Right renal pelvis (tissue), 4 donors: ENCODE measurements around the gene LMBR1L. TPM values are rescaled to one million over a fixed set of nuclear protein-coding genes. Genes with fewer than 3 reads are reported as not detected.
"Not testable (repeated sequence)": the region's sequence is repeated elsewhere in the genome, so short reads cannot be mapped to it uniquely, and the experiment has no call there.

Experiments used
- DNase-seq, 4 donors: peaks; one replicate each; pipeline ENCODE4 v3.0.0-alpha.2; 2013; ENCODE audit warnings: low read depth in 4 of 4, low spot score in 3 of 4, missing footprints in 1 of 4
- polyA plus RNA-seq, 4 donors: library from polyadenylated mRNA; unstranded; fragments of 120-200 nt; gene quantifications; one replicate each; pipeline ENCODE4 v1.2.1, GENCODE V29; 2013; ENCODE audit not compliant: insufficient read length in 4 of 4

The LMBR1L gene, protein sequence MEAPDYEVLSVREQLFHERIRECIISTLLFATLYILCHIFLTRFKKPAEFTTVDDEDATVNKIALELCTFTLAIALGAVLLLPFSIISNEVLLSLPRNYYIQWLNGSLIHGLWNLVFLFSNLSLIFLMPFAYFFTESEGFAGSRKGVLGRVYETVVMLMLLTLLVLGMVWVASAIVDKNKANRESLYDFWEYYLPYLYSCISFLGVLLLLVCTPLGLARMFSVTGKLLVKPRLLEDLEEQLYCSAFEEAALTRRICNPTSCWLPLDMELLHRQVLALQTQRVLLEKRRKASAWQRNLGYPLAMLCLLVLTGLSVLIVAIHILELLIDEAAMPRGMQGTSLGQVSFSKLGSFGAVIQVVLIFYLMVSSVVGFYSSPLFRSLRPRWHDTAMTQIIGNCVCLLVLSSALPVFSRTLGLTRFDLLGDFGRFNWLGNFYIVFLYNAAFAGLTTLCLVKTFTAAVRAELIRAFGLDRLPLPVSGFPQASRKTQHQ
- polyA plus RNA-seq: 10 to 100 TPM; 59.5 to 66.8 (median 63.4) TPM

DNA sequence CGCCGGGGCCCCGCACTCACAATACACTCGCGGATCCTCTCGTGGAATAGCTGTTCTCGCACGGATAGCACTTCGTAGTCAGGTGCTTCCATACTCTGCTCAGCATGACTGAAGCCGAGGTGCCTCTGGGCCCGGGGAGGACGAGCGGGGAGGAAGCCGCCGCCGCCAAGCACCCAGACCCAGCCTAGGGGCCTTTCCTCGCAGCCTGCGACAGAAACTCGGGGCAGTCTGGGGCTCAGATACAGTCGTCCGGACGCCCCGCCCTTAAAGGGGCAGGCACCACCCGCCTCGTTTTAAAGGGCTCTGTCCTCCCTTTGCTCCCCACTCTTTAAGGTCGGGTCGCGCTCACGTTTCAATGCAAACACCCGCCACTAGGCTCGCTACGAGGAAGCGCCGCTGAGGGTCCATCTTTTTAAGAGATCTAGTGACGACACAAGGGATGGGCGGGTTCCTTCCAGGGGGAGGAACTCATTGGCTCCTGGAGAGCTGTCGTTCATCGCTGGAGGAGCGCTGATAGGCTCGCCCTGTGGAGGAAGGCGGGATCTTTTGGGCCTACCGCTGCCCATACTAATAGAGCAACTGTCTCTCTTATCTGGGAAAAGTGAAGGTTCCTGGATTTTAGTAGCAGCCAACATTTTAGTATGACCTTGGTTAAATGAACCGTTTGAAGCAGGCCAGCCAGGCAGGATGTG is at the start of gene LMBR1L:
TSS of gene LMBR1L (minus strand) at position 384 of the 692 bp plus-strand sequence. CDS start at position 92, 292 bp downstream.
- peak; percentile 92 to 97 (median 96) for DNase-seq

DNA sequence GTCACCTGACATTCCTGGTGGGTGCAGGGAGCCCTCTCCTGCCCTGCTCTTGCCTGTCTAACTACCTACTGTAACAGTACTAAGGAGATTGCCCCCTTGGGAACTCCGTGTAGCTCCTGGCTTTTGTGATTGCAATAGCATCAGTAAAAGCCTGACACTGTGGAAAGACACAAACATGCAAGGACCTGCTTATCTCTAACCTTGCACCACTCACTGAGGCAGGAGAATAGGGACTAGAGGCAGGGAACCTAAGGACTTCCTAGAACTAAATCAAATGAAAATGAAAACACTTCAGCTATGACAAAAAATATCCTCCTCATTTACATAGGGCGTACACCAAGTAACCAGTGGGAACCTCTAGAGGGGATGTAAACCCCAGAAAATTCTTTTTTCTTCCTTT is 49.8 kb upstream of the LMBR1L start:
- no peak for DNase-seq

GRCh38 chr12:49154221-49154620 is 43.6 kb upstream of the LMBR1L start:
- no peak for DNase-seq

DNA sequence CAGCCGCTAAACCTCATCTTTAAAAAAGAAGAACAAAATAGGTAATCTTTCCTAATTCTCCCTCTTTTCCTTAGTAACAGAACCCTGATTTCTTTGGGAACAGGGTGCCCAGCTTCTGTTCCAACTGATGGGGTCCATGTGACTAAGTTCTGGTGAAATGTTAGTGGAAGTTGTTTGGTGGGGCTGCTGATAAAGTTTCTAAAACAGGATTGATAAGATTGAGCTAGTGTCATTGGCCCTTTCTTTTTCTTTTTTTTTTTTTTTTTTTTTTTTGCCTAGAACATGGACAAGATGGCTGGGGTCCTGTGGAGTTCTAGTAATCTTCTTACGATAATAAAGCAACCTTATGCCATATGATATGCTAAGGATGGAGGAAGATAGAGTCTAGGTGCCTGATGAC is 36.7 kb upstream of the LMBR1L start:
- DNase-seq: no peak

DNA sequence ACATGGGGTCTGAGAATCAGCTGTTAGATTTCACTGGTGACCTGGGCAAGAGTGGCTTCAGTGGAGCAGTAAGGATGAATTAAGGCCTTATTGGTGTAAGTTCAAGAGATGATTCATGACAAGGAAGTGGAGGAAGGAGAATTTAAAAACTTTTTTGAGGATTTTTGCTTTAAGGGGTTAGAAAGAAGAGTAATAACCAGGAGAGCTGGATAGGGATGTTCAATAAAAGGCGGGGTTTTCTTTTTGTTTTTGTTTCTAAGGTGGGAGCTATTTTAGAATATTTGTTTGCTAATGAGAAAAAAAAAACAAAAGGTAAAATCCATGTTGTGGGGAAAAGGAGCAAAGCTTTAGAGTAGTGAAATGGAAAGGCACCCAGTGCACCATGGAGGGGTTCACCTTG is 35.8 kb upstream of the LMBR1L start:
- no peak for DNase-seq

DNA sequence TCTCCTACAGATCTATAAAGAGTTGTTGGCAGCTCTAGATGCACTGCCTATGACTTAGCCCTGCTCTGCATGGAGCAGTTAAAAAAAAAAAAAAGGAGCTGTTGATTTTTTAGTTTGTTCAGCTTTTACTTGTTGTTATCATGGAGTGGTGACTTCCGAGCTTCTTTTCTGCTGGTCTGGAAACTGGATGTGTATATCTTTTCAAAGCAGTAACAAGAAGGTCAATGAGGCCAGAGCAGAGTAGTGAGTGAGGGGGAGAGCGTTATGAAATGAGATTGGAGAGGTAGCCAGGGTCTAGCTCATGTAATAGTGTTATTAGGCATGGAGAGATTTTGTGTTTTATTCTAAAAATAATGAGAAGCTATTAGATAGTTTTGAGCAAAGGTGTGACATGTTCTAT is 33.7 kb upstream of the LMBR1L start:
- DNase-seq: no peak

GRCh38 chr12:49138999-49139398 is 28.4 kb upstream of the LMBR1L start:
- DNase-seq: no peak

- DNase-seq: no peak
Measured at GRCh38 chr12:49138587-49138986, 27.9 kb upstream of the LMBR1L start.

DNA sequence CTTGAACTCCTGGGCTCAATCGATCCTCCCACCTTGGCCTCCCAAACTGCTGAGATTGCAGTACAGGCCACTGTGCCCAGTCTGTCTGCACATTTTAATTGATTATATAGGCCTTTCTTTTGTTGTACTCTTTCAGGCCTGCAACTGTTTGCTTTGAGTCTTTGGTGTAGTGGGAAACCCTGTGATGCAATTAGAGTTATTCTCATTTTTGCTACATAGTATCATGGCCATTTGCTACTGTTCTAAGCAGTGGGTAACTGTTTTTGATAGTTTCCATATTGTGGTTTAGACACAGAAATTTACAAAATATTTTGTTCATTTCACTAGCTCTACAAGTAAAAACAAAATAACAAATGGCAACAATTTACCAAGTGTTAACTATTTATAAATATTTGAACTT is 26.8 kb upstream of the LMBR1L start:
- no peak for DNase-seq

DNA sequence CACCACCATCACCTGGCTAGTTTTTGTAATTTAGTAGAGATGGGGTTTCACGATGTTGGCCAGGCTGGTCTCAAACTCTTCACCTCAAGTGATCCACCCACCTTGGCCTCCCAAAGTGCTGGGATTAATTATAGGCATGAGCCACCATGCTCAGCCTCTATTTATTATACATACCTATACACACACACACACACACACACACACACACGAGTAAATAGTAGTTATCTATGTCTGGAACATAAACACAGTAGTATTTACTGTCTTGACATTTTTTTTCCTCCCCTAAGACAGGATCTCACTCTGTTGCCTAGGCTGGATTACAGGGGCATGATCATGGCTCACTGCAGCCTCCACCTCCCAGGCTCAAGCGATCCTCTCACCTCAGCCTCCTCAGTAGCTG is 26.4 kb upstream of the LMBR1L start:
- not testable (repeated sequence) for DNase-seq

- DNase-seq: no peak
Measured at GRCh38 chr12:49133590-49133989, 22.9 kb upstream of the LMBR1L start.

DNA sequence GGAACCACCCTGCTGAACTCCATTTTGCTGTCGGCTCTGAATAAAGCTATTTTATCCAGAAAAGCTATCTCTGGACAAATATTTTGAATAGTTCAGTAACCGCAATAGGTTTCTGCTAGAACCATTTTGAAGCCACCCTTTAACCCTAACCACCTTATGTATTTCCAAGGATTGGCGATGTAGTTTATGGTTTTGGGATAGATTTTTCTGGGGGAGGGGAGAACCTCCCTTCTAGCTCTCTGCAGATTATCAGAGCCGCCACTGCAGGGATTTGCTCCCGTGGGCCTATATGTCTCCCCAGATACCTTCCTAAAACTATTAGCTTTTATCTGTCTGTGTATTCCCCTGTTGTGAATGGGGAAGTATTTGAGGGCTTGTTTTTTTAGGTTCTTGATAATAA is 22.4 kb upstream of the LMBR1L start:
- DNase-seq: no peak

- no peak for DNase-seq
Measured at GRCh38 chr12:49131894-49132461, 21.3 kb upstream of the LMBR1L start.

- peak; percentile 79 to 82 (median 82) for DNase-seq
Measured at GRCh38 chr12:49131051-49131893, 20.6 kb upstream of the LMBR1L start, which contains the start of gene TUBA1B. Gene TUBA1B, minus strand, starts transcription at chr12:49131395. Its CDS starts 95 bp downstream, at chr12:49131300.

GRCh38 chr12:49130151-49131050 is 19.8 kb upstream of the LMBR1L start:
- peak; percentile 79 to 86 (median 86) for DNase-seq

DNA sequence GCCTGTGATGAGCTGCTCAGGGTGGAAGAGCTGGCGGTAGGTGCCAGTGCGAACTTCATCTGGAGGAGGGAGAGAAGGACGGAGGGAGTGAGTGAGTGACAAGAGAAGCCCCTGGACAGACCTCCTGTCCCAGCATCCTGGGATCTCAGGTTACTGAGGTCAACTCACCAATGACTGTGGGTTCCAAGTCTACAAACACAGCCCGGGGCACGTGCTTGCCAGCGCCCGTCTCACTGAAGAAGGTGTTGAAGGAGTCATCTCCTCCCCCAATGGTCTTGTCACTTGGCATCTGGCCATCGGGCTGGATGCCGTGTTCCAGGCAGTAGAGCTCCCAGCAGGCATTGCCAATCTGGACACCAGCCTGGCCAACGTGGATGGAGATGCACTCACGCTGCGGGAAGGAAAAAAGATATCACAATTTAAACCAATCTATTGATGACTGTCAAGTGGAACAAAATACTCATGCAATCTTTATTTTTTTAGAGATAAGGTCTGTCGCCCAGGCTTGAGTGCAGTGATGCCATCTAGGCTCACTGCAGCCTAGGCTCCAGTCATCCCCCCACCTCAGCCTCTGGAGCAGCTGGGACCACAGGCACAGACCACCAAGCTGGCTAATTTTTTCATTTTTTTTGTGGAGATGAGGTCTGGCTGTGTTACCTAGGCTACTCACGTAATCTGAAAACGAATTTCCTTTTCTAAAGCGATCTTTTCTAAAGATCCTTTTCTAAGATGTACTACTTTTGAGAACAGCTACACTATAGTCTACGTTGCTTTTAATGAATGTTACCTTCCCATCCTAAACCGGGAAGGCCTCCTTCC is 18.9 kb upstream of the LMBR1L start:
- DNase-seq: no peak

DNA sequence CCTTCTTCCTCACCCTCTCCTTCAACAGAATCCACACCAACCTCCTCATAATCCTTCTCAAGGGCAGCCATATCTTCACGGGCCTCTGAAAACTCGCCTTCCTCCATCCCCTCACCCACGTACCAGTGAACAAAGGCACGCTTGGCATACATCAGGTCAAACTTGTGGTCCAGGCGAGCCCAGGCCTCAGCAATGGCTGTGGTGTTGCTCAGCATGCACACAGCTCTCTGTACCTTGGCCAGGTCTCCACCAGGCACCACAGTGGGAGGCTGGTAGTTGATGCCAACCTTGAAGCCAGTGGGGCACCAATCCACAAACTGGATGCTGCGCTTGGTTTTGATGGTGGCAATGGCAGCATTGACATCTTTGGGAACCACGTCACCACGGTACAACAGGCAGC is 17.3 kb upstream of the LMBR1L start:
- not testable (repeated sequence) for DNase-seq
